Activated naive CD8-positive, alpha-beta T cell treated with anti-CD3 and anti-CD28 coated beads, Interleukin-2, amount 50 U/mL, for 16 hours (primary cell): Measurements from ENCODE around the gene MAN2B2.
"Not testable (repeated sequence)": the region's sequence is repeated elsewhere in the genome, so short reads cannot be mapped to it uniquely, and the experiment has no call there.

Source experiments
- DNase-seq: peaks from one replicate; pipeline ENCODE4 v3.0.0-alpha.2; 2020; ENCODE audit warnings: low read depth, low spot score

MAN2B2 gene

GRCh38 chr4:6616087-6616995 lies 41.4 kb downstream of the MAN2B2 start:
- DNase-seq, result no peak

GRCh38 chr4:6617246-6617645 lies 42.3 kb downstream of the MAN2B2 start:
- no peak for DNase-seq

GRCh38 chr4:6618386-6619115 lies 43.6 kb downstream of the MAN2B2 start:
- no peak for DNase-seq

GRCh38 chr4:6619116-6619465 lies 44.1 kb downstream of the MAN2B2 start:
- DNase-seq, result no peak

- DNase-seq, result no peak
Measured at GRCh38 chr4:6619466-6620255, 44.7 kb downstream of the MAN2B2 start.

GRCh38 chr4:6620296-6620695 lies 45.3 kb downstream of the MAN2B2 start:
- DNase-seq, result no peak

GRCh38 chr4:6620891-6621555 lies 46.0 kb downstream of the MAN2B2 start:
- DNase-seq, result no peak

GRCh38 chr4:6621556-6621927 lies 46.6 kb downstream of the MAN2B2 start:
- no peak for DNase-seq

- DNase-seq, result no peak
Measured at GRCh38 chr4:6622744-6623143, 47.8 kb downstream of the MAN2B2 start.

- DNase-seq, result no peak
Measured at GRCh38 chr4:6625256-6625655, 50.3 kb downstream of the MAN2B2 start.

GRCh38 chr4:6626066-6626465 lies 51.1 kb downstream of the MAN2B2 start:
- no peak for DNase-seq

- DNase-seq, result no peak
Measured at GRCh38 chr4:6627832-6628231, 52.8 kb downstream of the MAN2B2 start.

- not testable (repeated sequence) for DNase-seq
Measured at GRCh38 chr4:6628484-6628883, 53.5 kb downstream of the MAN2B2 start.

- DNase-seq, result no peak
Measured at GRCh38 chr4:6632125-6632524, 57.1 kb downstream of the MAN2B2 start.

- DNase-seq, result no peak
Measured at GRCh38 chr4:6633091-6633906, 58.3 kb downstream of the MAN2B2 start.

GRCh38 chr4:6634746-6635145 lies 59.8 kb downstream of the MAN2B2 start:
- no peak for DNase-seq

GRCh38 chr4:6639137-6639680 lies 64.2 kb downstream of the MAN2B2 start:
- no peak for DNase-seq

- peak; percentile 84 for DNase-seq
Measured at GRCh38 chr4:6640292-6641163, 65.5 kb downstream of the MAN2B2 start, which contains the start of gene MRFAP1. Gene MRFAP1, plus strand, starts transcription at chr4:6640685. Its CDS starts 178 bp downstream, at chr4:6640863.
